ENCODE data around the gene NAV3. TPM values are rescaled to one million over a fixed set of nuclear protein-coding genes. Genes with fewer than 3 reads are reported as not detected.

Gene NAV3
- total RNA-seq, 6 donors from 2014 or later: 3.5 to 24.1 (median 8.6) TPM

- Histone ChIP-seq H3K27ac (no peak overlapping the region), H3K4me3 (no peak overlapping the region), H3K9me3 (no peaks in the 10 kb centered on the region), H3K36me3 (no peaks in the 10 kb centered on the region), H3K27me3 (no peaks in the 10 kb centered on the region), H3K4me1 (no peaks in the 10 kb centered on the region)
- TF ChIP-seq CTCF (IDR thresholded peaks at IDR 0.05) (no peak), EP300 (IDR thresholded peaks at IDR 0.05) (no peak), POLR2AphosphoS5 (IDR thresholded peaks at IDR 0.05) (no peak), POLR2A (IDR thresholded peaks at IDR 0.05) (no peak)
- DNase-seq (no peak), ATAC-seq (ENCODE audit: low FRiP score in 2 of 2) (no peak)
- 77 to 78% methylated on average over 2 of the region's 2 CpGs for WGBS, 2 donors
Measured at GRCh38 chr12:78261901-78262300, 431.2 kb downstream of the NAV3 start.
